Measurements from ENCODE around the gene OR6C2.

Gene OR6C2

DNA sequence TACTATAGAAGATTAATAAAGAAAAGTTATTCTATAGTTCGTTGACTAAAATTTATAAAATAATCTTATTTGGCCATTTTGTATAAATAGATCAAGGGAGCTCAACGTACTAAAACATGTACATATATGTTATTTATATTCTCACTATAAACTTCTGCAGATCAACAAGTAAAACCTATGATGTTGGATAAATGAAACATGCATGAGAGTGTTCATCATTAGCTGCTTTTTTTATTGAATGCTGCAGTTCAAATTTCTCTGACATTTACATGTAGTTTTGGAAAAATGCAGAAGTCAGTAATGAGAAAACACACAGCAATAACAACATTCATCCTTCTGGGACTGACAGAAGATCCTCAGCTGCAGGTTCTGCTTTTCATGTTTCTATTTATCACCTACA, 48.2 kb downstream of the OR6C2 start, which contains the start of gene OR6C68:
Gene OR6C68 (plus strand): TSS at position 301 of the 400 bp plus-strand sequence. CDS start 0 bp downstream, at position 301.
- no peak for TF ChIP-seq CTCF (IDR thresholded peaks at IDR 0.05; ENCODE audit: insufficient read depth, low read depth, low read length, missing control alignments)
- DNase-seq (ENCODE audit: low read depth), result no peak
- H3K4me3 ChIP-seq (ENCODE audit: low read depth, low read length), result no peak within 1 kb of the TSS

DNA sequence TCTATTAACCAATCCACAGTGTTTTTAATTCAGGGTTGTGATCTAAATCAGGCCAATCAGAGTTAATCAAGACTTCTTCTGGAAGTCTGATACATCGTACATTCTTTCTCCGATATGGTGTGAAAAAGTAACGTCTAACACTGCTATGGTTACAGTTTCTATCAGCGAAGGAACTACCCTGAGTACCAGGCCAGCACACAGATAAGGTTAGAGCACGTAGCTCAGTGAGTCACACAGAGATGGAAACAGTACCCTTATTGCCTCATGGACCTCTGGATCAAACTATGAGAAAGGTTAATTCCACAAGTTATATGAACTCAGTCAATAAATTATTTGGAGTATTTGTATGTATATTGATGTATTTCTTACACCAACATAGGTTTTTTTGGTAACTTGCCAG, 51.6 kb downstream of the OR6C2 start:
- no peak for TF ChIP-seq CTCF (IDR thresholded peaks at IDR 0.05; ENCODE audit: insufficient read depth, low read depth, low read length, missing control alignments)
- no peak for DNase-seq (ENCODE audit: low read depth)
- H3K4me3 ChIP-seq (ENCODE audit: low read depth, low read length), result no peak overlapping the region

GRCh38 chr12:55499231-55499630, 55.4 kb downstream of the OR6C2 start:
- H3K4me3 ChIP-seq (ENCODE audit: low read depth, low read length), result no peak overlapping the region
- DNase-seq (ENCODE audit: low read depth), result no peak
- TF ChIP-seq CTCF (IDR thresholded peaks at IDR 0.05; ENCODE audit: insufficient read depth, low read depth, low read length, missing control alignments), result no peak

DNA sequence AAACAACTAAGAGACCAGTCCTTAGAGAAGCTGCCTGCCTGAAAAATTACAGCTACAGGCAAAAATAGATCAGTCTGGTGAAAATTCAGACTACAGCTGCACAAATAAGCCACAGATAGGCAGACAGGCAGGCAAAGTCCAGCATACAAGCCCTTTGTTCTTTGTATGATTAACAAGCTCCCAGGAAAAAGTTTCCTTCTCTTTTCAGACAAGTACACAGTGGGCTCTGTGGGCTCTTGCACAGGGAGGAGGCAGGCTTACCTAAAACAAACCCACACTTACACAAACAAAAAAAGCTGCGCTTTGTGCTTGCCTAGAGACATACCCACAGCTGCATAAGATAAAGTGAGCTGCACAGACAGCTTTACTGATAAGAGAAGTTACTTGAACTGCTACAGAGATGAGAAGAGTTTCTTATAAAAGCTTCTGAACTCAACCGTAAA, 56.0 kb downstream of the OR6C2 start:
- TF ChIP-seq CTCF (IDR thresholded peaks at IDR 0.05; ENCODE audit: insufficient read depth, low read depth, low read length, missing control alignments), result no peak
- no peak overlapping the region for H3K4me3 ChIP-seq (ENCODE audit: low read depth, low read length)
- no peak for DNase-seq (ENCODE audit: low read depth)

- TF ChIP-seq CTCF (IDR thresholded peaks at IDR 0.05; ENCODE audit: insufficient read depth, low read depth, low read length, missing control alignments), result no peak
- no peak overlapping the region for H3K4me3 ChIP-seq (ENCODE audit: low read depth, low read length)
- no peak for DNase-seq (ENCODE audit: low read depth)
Measured at GRCh38 chr12:55501601-55502000, 57.7 kb downstream of the OR6C2 start.
